SK-N-SH (cell line): ENCODE results near the gene PCSK5. TPM values are rescaled to one million over a fixed set of nuclear protein-coding genes. Genes with fewer than 3 reads are reported as not detected.

ENCODE experiments used
- CTCF ChIA-PET: fragments of 300-600, 350-600 bp; formaldehyde crosslinking; extraction: SDS; loops from one replicate; lab custom pipeline; 2021; lab: Yijun Ruan, JAX
- POLR2A ChIA-PET: fragments of 350-600 bp; sonication (Branson Sonifier 250); formaldehyde crosslinking; extraction: SDS; loops from one replicate; lab custom pipeline; 2020; ENCODE audit warnings: antibody characterized with exemption, inconsistent platforms; lab: Yijun Ruan, JAX
- DNase-seq: peaks from one replicate; pipeline ENCODE4 v3.0.0; 2012
- H2AFZ ChIP-seq: fragments of 200-600 bp; sonication (generic); 2 replicates; pipeline ENCODE4 v1.8.1; 2016; ENCODE audit warnings: antibody characterized with exemption, mild to moderate bottlenecking, low read depth
- H3F3A ChIP-seq: fragments of 200-600 bp; sonication (generic); replicated peaks from 2 replicates; pipeline ENCODE3; 2016; ENCODE audit warnings: antibody characterized with exemption, mild to moderate bottlenecking; ENCODE audit not compliant: insufficient read depth
- H3K27ac ChIP-seq, 2 experiments: fragments of 200-500 bp in 1 of 2; fragments of 200-600 bp in 1 of 2; sonication (Bioruptor generic) in 1 of 2; sonication (generic), shearing (Covaris generic) in 1 of 2; 2 replicates each; pipeline versions ENCODE4 v1.5.1 to v1.6.1; 2014 to 2016; ENCODE audit warnings: low read depth in 2 of 2, inconsistent platforms in 1 of 2, low read length in 1 of 2, mild to moderate bottlenecking in 1 of 2, mixed read lengths in 1 of 2
- H3K27me3 ChIP-seq: fragments of 200-600 bp; sonication (generic), shearing (Covaris generic); 2 replicates; pipeline ENCODE4 v1.6.1; 2016; ENCODE audit warnings: mixed run types; ENCODE audit not compliant: insufficient read depth
- H3K36me3 ChIP-seq, 2 experiments: fragments of 200-500 bp in 1 of 2; fragments of 200-600 bp in 1 of 2; sonication (Bioruptor generic) in 1 of 2; sonication (generic) in 1 of 2; replicated peaks in 1 of 2; 2 replicates each; pipeline versions ENCODE3 to v1.5.1; 2014 to 2016; ENCODE audit warnings: low read length in 1 of 2, mild to moderate bottlenecking in 1 of 2; ENCODE audit not compliant: insufficient read depth in 2 of 2, control insufficient read depth in 1 of 2
- H3K4me1 ChIP-seq, 2 experiments: fragments of 200-500 bp in 1 of 2; fragments of 200-600 bp in 1 of 2; sonication (Bioruptor generic) in 1 of 2; sonication (generic), shearing (Covaris generic) in 1 of 2; 2 replicates each; pipeline versions ENCODE4 v1.5.1 to v1.6.1; 2014 to 2016; ENCODE audit warnings: low read depth in 1 of 2, low read length in 1 of 2, mixed run types in 1 of 2; ENCODE audit not compliant: insufficient read depth in 2 of 2, control insufficient read depth in 1 of 2
- H3K4me2 ChIP-seq: fragments of 200-600 bp; sonication (generic), shearing (Covaris generic); 2 replicates; pipeline ENCODE4 v1.6.1; 2017; ENCODE audit warnings: mixed run types
- H3K4me3 ChIP-seq, 2 experiments: fragments of 200-500 bp in 1 of 2; fragments of 200-600 bp in 1 of 2; sonication (Bioruptor generic) in 1 of 2; sonication (generic), shearing (Covaris generic) in 1 of 2; 2 replicates each; pipeline versions ENCODE4 v1.5.1 to v1.8.1; 2014 to 2016; ENCODE audit warnings: low read depth in 2 of 2, inconsistent platforms in 1 of 2, low read length in 1 of 2, mild to moderate bottlenecking in 1 of 2, mixed read lengths in 1 of 2, moderate library complexity in 1 of 2
- H3K79me2 ChIP-seq: fragments of 200-600 bp; sonication (generic); 2 replicates; pipeline ENCODE4 v1.8.1; 2017; ENCODE audit warnings: mild to moderate bottlenecking; ENCODE audit not compliant: insufficient read depth
- H3K9ac ChIP-seq: fragments of 200-600 bp; sonication (generic); 2 replicates; pipeline ENCODE4 v1.6.1; 2017; ENCODE audit warnings: mixed run types
- H3K9me2 ChIP-seq: fragments of 200-600 bp; sonication (generic); 2 replicates; pipeline ENCODE4 v1.6.1; 2017; ENCODE audit warnings: mixed run types
- H3K9me3 ChIP-seq: fragments of 200-600 bp; sonication (generic); 2 replicates; pipeline ENCODE4 v1.6.1; 2017; ENCODE audit warnings: mixed run types, mild to moderate bottlenecking, moderate library complexity
- H4K20me1 ChIP-seq: fragments of 200-600 bp; sonication (generic); 2 replicates; pipeline ENCODE4 v1.6.1; 2017; ENCODE audit warnings: mild to moderate bottlenecking, mixed run types; ENCODE audit not compliant: insufficient read depth
- ELF1 ChIP-seq: IDR thresholded peaks from 2 replicates; pipeline ENCODE4 v1.4.0; 2012
- EP300 ChIP-seq, 2 experiments: IDR thresholded peaks; 2 replicates each; pipeline versions ENCODE4 v1.4.0 to v1.6.1; 2012; ENCODE audit warnings: borderline replicate concordance in 1 of 2, low read depth in 1 of 2, low read length in 1 of 2
- FOXJ3 ChIP-seq: sonication (generic); formaldehyde crosslinking; IDR thresholded peaks from 2 replicates; pipeline ENCODE4 v1.5.1; 2020; ENCODE audit warnings: mild to moderate bottlenecking, missing genetic modification reagents
- GABPA ChIP-seq: IDR thresholded peaks from 2 replicates; pipeline ENCODE4 v1.4.0; 2012; ENCODE audit warnings: low read depth, mild to moderate bottlenecking
- GATA2 ChIP-seq: sonication (generic); formaldehyde crosslinking; IDR thresholded peaks from 2 replicates; pipeline ENCODE4 v1.5.0; 2020; ENCODE audit warnings: mild to moderate bottlenecking, missing genetic modification reagents
- JUND ChIP-seq: IDR thresholded peaks from 2 replicates; pipeline ENCODE4 v1.4.0; 2012
- MAX ChIP-seq: IDR thresholded peaks from 2 replicates; pipeline ENCODE4 v1.4.0; 2012; ENCODE audit warnings: low read depth
- NFIC ChIP-seq: IDR thresholded peaks from 2 replicates; pipeline ENCODE4 v1.4.0; 2012; ENCODE audit warnings: borderline replicate concordance
- POLR2AphosphoS5 ChIP-seq: IDR thresholded peaks from 2 replicates; pipeline ENCODE4 v1.6.1; 2012; ENCODE audit warnings: low read depth, low read length
- RFX5 ChIP-seq: IDR thresholded peaks from 2 replicates; pipeline ENCODE4 v1.6.1; 2012; ENCODE audit warnings: mild to moderate bottlenecking, improper control_type of control experiment, low read length
- SIN3A ChIP-seq: IDR thresholded peaks from 2 replicates; pipeline ENCODE4 v1.6.1; 2012; ENCODE audit warnings: low read depth, mild to moderate bottlenecking, low read length, moderate library complexity, borderline replicate concordance
- SMC3 ChIP-seq: IDR thresholded peaks from 2 replicates; pipeline ENCODE4 v1.6.1; 2012; ENCODE audit warnings: low read depth, low read length, improper control_type of control experiment
- TAF1 ChIP-seq: IDR thresholded peaks from 2 replicates; pipeline ENCODE4 v1.6.1; 2012; ENCODE audit warnings: low read depth, mild to moderate bottlenecking, low read length, moderate library complexity, borderline replicate concordance
- USF1 ChIP-seq: IDR thresholded peaks from 2 replicates; pipeline ENCODE4 v1.4.0; 2012; ENCODE audit warnings: low read depth, borderline replicate concordance
- USF2 ChIP-seq: fragments of 150-350 bp; IDR thresholded peaks from 2 replicates; pipeline ENCODE4 v1.6.1; 2017; ENCODE audit warnings: antibody characterized with exemption, low read length, low read depth, borderline replicate concordance
- YY1 ChIP-seq: IDR thresholded peaks from 2 replicates; pipeline ENCODE4 v1.4.0; 2012; ENCODE audit warnings: low read depth, mild to moderate bottlenecking
- ZBTB33 ChIP-seq: IDR thresholded peaks from 2 replicates; pipeline ENCODE4 v1.4.0; 2012; ENCODE audit warnings: low read depth, borderline replicate concordance
- WGBS: methylation state at CpG from one replicate; pipeline ENCODE4 v1.1.6; 2017; ENCODE audit warnings: low lambda C conversion rate; 5-methylcytosine and 5-hydroxymethylcytosine counted together
- polyA plus RNA-seq, 3 experiments: library from polyadenylated mRNA; depleted of rRNA; stranded (reverse); fragments of >200 nt; gene quantifications; 2 replicates each; pipeline ENCODE4 v1.2.3, GENCODE V29; 2012

Gene PCSK5
- polyA plus RNA-seq, 1 of the 3 experiments (the other 2 are of a cell fraction): 0.08 TPM

GRCh38 chr9:75941066-75941465, 50.6 kb downstream of the PCSK5 start:
- H3K4me1 ChIP-seq: no peaks in the 10 kb centered on the region
- no peak overlapping the region for H3K9ac ChIP-seq
- H4K20me1 ChIP-seq: no peaks in the 10 kb centered on the region
- no peak overlapping the region for H3K4me3 ChIP-seq
- ChIA-PET CTCF (no interaction called here), POLR2A (no interaction called here)
- no peak for TF ChIP-seq ZBTB33
- TF ChIP-seq RFX5: no peak
- TF ChIP-seq USF2: no peak
- TF ChIP-seq GABPA: no peak
- no peak for TF ChIP-seq NFIC
- TF ChIP-seq USF1: no peak
- no peak overlapping the region for H3K27ac ChIP-seq
- H3K9me2 ChIP-seq: no peaks in the 10 kb centered on the region
- no peaks in the 10 kb centered on the region for H3K9me3 ChIP-seq
- no peak overlapping the region for H2AFZ ChIP-seq
- no peaks in the 10 kb centered on the region for H3K36me3 ChIP-seq
- H3F3A ChIP-seq: no peaks in the 10 kb centered on the region
- H3K4me2 ChIP-seq: no peak overlapping the region
- DNase-seq: no peak
- no peaks in the 10 kb centered on the region for H3K79me2 ChIP-seq
- 1% methylated on average over 7 of the region's 7 CpGs for WGBS
- H3K27me3 ChIP-seq: no peaks in the 10 kb centered on the region

GRCh38 chr9:75941577-75942311, 51.3 kb downstream of the PCSK5 start:
- H3F3A ChIP-seq: no peaks in the 10 kb centered on the region

More at GRCh38 chr9:75941577-75942311, 51.3 kb downstream of the PCSK5 start:
- no peaks in the 10 kb centered on the region for H3K9me3 ChIP-seq
- POLR2A ChIA-PET: no interaction called here
- H3K4me3 ChIP-seq: no peak overlapping the region
- CTCF ChIA-PET: no interaction called here
- H3K9ac ChIP-seq: no peak overlapping the region
- H3K4me1 ChIP-seq: no peaks in the 10 kb centered on the region
- H3K4me2 ChIP-seq: no peak overlapping the region
- no peaks in the 10 kb centered on the region for H4K20me1 ChIP-seq
- H2AFZ ChIP-seq: no peak overlapping the region
- no peak for DNase-seq
- H3K36me3 ChIP-seq: no peaks in the 10 kb centered on the region
- 11% methylated on average over 16 of the region's 16 CpGs for WGBS
- TF ChIP-seq GATA2 (no peak), NFIC (no peak), EP300 (IDR thresholded peaks at IDR 0.05; ENCODE audit: borderline replicate concordance in 1 of 2, low read depth in 1 of 2, low read length in 1 of 2) (no peak), YY1 (no peak), TAF1 (no peak), SMC3 (no peak), JUND (no peak), ELF1 (no peak), USF1 (no peak), FOXJ3 (no peak), SIN3A (no peak), MAX (no peak), POLR2AphosphoS5 (no peak)
- TF ChIP-seq, all 33 proteins: peak for 0
- no peak overlapping the region for H3K27ac ChIP-seq
- H3K79me2 ChIP-seq: no peaks in the 10 kb centered on the region
- no peaks in the 10 kb centered on the region for H3K9me2 ChIP-seq
- H3K27me3 ChIP-seq: no peaks in the 10 kb centered on the region
